HG03097 (cell line): Measurements from ENCODE around the gene PAM.

Experiments used
- ATAC-seq: cut with Tn5 transposase; IDR thresholded peaks from one replicate; pipeline ENCODE4 v1.9.1; 2021; ENCODE audit not compliant: unreplicated experiment, low FRiP score

PAM gene

DNA sequence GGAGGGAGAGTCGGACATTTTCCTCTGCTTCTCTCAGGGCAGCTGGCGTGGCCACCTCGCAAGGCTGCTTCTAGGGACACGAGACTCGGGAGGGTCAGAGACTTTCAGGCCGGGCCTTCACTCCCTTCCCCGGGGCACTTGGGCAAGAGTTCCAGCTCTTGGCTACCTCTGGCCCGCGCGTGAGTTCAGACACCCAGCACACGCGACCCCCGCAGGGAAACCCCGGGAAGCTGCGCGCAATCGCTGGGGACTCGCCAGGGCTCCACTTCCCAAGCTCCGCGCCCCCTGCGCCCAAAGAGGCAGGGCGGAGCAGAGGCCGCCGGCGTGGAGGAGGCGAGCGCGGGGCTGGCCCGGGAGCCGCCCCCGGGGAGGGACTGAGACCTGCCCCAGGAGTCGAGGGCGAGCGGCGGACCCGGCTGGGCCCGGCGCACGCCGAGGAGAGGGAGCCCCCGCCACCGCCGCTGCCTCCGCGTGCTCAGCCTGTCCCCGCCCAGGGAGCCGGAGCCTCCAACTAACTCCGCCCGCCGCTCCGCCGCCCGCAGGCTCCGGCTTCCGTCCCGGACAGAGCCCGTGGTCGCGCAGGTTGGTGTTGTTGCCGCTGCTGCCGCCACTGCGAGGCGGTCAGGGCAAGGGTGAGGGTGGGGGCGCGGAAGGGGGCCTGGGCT, at the start of gene PAM:
Gene PAM (plus strand): TSS at position 539 of the 665 bp plus-strand sequence. CDS start 110,891 bp downstream, outside the sequence.
- ATAC-seq: peak; percentile 81

- no peak for ATAC-seq
Observed at GRCh38 chr5:102711525-102712385, 43.4 kb upstream of the PAM start.

GRCh38 chr5:102713278-102713677, 41.8 kb upstream of the PAM start:
- peak; percentile 12 for ATAC-seq

- peak; percentile 79 for ATAC-seq
Observed at GRCh38 chr5:102713682-102714231, 41.3 kb upstream of the PAM start.

- ATAC-seq: no peak
Observed at GRCh38 chr5:102715082-102715807, 39.9 kb upstream of the PAM start.

GRCh38 chr5:102716017-102716416, 39.1 kb upstream of the PAM start:
- no peak for ATAC-seq

DNA sequence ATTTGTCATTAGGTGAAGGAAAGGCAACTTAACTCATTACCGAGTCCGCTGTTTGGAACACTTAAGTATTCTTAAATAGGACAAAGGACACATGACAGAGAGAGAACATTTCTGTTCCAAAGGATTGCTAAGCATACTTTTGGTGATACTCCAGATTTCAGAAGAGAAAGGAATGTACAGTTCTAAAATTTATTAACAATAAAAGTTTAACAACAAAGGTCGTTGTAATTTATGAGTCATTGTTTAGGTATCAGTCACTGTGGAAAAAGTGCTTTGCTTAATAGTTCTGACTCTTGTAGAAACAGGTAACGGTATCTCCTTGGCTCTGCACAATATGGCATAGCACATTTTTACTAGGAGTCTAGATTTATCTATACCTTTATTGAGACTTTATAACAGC, 36.3 kb upstream of the PAM start:
- ATAC-seq: no peak

GRCh38 chr5:102719886-102720285, 35.2 kb upstream of the PAM start:
- no peak for ATAC-seq

- ATAC-seq: no peak
Observed at GRCh38 chr5:102720969-102721368, 34.1 kb upstream of the PAM start.

DNA sequence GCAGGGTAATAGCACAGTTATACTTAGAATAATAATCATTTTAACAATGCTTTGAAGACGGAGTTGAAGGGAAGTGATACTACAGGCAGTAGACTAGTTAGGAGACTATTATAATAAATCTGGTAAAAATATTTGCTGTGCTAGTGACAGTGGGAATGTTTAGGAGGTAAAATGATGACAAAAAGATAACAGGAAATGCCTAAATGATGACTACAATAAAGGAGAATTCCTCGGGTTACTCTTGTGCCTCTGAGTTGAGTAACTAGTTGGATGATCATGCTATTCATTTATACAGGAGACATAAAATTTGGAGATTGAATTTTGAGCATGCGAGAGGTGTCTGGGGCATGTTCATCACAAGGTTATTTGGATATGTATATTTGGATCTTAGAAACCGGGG, 32.2 kb upstream of the PAM start:
- ATAC-seq: no peak

DNA sequence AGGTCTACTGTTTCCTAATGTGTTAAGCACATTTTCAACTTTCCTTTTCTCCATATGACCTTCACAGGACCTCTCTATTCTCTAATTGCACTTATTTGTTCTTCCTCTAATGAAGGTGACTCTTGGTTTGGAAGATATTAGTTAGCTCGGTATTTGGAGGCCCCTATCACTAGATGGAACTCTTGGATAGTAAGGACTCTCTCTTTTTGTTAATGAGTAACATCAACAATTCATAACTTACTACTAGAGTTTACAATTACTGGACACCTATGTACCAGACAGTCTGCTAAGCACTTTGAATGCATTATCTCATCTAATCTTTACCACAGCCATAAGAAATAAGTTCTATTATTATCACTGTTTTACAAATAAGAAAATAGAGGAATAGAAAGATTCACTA, 23.4 kb upstream of the PAM start:
- ATAC-seq: no peak

- ATAC-seq: no peak
Observed at GRCh38 chr5:102733534-102733933, 21.6 kb upstream of the PAM start.

- ATAC-seq: no peak
Observed at GRCh38 chr5:102737161-102737560, 17.9 kb upstream of the PAM start.

GRCh38 chr5:102737805-102738469, 17.2 kb upstream of the PAM start:
- no peak for ATAC-seq

- no peak for ATAC-seq
Observed at GRCh38 chr5:102740515-102740914, 14.6 kb upstream of the PAM start.

GRCh38 chr5:102742215-102742614, 12.9 kb upstream of the PAM start:
- no peak for ATAC-seq

- ATAC-seq: no peak
Observed at GRCh38 chr5:102743900-102744299, 11.2 kb upstream of the PAM start.

GRCh38 chr5:102747386-102748166, 7.5 kb upstream of the PAM start:
- no peak for ATAC-seq

GRCh38 chr5:102749416-102750030, 5.6 kb upstream of the PAM start:
- ATAC-seq: no peak
